H1 (cell line): ENCODE results near the gene PPFIA2. TPM values are rescaled to one million over a fixed set of nuclear protein-coding genes. Genes with fewer than 3 reads are reported as not detected.

Source experiments
- ATF2 ChIP-seq: IDR thresholded peaks from 2 replicates; pipeline ENCODE4 v1.6.1; 2012; ENCODE audit warnings: low read length, inconsistent platforms
- CHD7 ChIP-seq: fragments of 300-600 bp; sonication (generic); IDR thresholded peaks from 2 replicates; pipeline ENCODE4 v1.7.1; 2012; ENCODE audit warnings: low read length, moderate library complexity, mild to moderate bottlenecking, inconsistent platforms; ENCODE audit not compliant: insufficient replicate concordance
- HDAC6 ChIP-seq: IDR thresholded peaks from one replicate; pipeline ENCODE4 v1.7.1; 2012; ENCODE audit warnings: low read depth, mild to moderate bottlenecking, inconsistent platforms, low read length, moderate library complexity
- JUND ChIP-seq: IDR thresholded peaks from 2 replicates; pipeline ENCODE4 v1.6.1; 2011; ENCODE audit warnings: mild to moderate bottlenecking, improper control_type of control experiment, low read length
- KDM1A ChIP-seq: fragments of 200-600, 300-600 bp; sonication (generic); IDR thresholded peaks from 2 replicates; pipeline ENCODE4 v1.7.1; 2016; ENCODE audit warnings: mild to moderate bottlenecking, low read length, borderline replicate concordance
- NRF1 ChIP-seq: IDR thresholded peaks from 2 replicates; pipeline ENCODE4 v1.6.1; 2011; ENCODE audit warnings: mild to moderate bottlenecking, low read depth, low read length, improper control_type of control experiment
- RBBP5 ChIP-seq: IDR thresholded peaks from 2 replicates; pipeline ENCODE4 v1.7.1; 2012; ENCODE audit warnings: low read depth, mild to moderate bottlenecking, inconsistent platforms, low read length, moderate library complexity, borderline replicate concordance
- RNF2 ChIP-seq: fragments of 200-900, 300-1000 bp; sonication (generic); IDR thresholded peaks from 2 replicates; pipeline ENCODE4 v1.7.1; 2016; ENCODE audit warnings: borderline replicate concordance, low read depth, mild to moderate bottlenecking, antibody characterized with exemption, low read length; ENCODE audit not compliant: poor library complexity, severe bottlenecking; ENCODE audit errors: missing control alignments
- polyA plus RNA-seq, 7 experiments: library from polyadenylated mRNA; depleted of rRNA in 3 of 7; stranded (reverse) in 5 of 7; unstranded in 2 of 7; fragments of >200 nt in 5 of 7; fragments of 200-250 nt in 2 of 7; gene quantifications; 1 replicate in 5 of 7; 2 replicates in 1 of 7; 4 replicates in 1 of 7; pipeline versions ENCODE4 v1.2.1 to v1.2.3, GENCODE V29; 2011 to 2013; ENCODE audit warnings: missing spikeins in 2 of 7, mixed read lengths in 2 of 7
- total RNA-seq: library from RNA; stranded (reverse); fragmentation: NEBNext Ultra II Directional; extraction: Animal tissue kit (Norgen Biotek cat#: 25700); gene quantifications from 2 replicates; pipeline ENCODE4 v1.2.1, GENCODE V29; 2021

Gene PPFIA2
- total and polyA plus RNA-seq, 2 of the 8 experiments (the other 6 are each of a cell fraction or from before 2014, with no cell fraction given), result 1.2 to 1.8 TPM

GRCh38 chr12:81263072-81263471 lies 496.1 kb downstream of the PPFIA2 start (continued):
- no peak for TF ChIP-seq CHD7
- no peak for TF ChIP-seq KDM1A
- TF ChIP-seq HDAC6, result no peak
- TF ChIP-seq NRF1, result no peak
- TF ChIP-seq RBBP5, result no peak
- no peak for TF ChIP-seq ATF2
- TF ChIP-seq RNF2, result no peak
- no peak for TF ChIP-seq JUND
- TF ChIP-seq, all 59 proteins: peak for 0
